ENCODE results near the gene ZNF212.

DNA sequence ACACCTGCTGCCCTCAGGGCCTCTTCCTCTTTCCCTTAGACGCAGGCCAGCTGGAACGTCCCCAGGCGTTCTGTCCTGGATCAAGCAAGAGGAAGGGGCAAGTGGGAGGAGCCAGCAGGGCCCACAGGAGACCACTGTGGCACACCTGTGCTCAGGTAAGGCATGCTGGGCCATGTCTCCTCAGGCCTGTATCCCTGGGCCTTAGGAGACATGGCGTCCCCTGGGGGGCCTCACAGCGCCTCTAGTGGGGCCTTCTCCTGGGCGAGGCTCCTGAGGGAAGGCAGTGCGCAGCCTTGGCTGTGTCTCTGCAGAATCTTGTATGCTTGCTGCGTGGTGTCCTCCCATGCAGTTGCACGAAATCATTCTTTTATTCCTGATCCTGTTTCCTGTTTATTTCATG, 53.9 kb downstream of the ZNF212 start:
- TF ChIP-seq, protein P1, sequence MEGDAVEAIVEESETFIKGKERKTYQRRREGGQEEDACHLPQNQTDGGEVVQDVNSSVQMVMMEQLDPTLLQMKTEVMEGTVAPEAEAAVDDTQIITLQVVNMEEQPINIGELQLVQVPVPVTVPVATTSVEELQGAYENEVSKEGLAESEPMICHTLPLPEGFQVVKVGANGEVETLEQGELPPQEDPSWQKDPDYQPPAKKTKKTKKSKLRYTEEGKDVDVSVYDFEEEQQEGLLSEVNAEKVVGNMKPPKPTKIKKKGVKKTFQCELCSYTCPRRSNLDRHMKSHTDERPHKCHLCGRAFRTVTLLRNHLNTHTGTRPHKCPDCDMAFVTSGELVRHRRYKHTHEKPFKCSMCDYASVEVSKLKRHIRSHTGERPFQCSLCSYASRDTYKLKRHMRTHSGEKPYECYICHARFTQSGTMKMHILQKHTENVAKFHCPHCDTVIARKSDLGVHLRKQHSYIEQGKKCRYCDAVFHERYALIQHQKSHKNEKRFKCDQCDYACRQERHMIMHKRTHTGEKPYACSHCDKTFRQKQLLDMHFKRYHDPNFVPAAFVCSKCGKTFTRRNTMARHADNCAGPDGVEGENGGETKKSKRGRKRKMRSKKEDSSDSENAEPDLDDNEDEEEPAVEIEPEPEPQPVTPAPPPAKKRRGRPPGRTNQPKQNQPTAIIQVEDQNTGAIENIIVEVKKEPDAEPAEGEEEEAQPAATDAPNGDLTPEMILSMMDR (IDR thresholded peaks at IDR 0.05): no peak
- no peak for TF ChIP-seq POLR2A (IDR thresholded peaks at IDR 0.05)

Measured in esophagus squamous epithelium (tissue), 4 donors.